Endothelial cell of umbilical vein (primary cell): ENCODE results near the gene DSG2. TPM values are rescaled to one million over a fixed set of nuclear protein-coding genes. Genes with fewer than 3 reads are reported as not detected.

Experiments used
- Bru-seq: library from RNA; stranded (reverse); fragments of 400-500 nt; gene quantifications from one replicate; lab custom pipeline; 2021; lab: Mats Ljungman, UMichigan
- BruChase-seq, 2 experiments: library from RNA; stranded (reverse); fragments of 400-500 nt; gene quantifications; one replicate each; lab custom pipeline; 2021; lab: Mats Ljungman, UMichigan
- BruUV-seq: library from RNA; stranded (reverse); fragments of 400-500 nt; replicated peaks from 2 replicates; lab custom pipeline; 2021; lab: Mats Ljungman, UMichigan
- CTCF ChIA-PET: fragments of 300-600, 350-600 bp; sonication (Branson Sonifier 250); formaldehyde crosslinking; loops from one replicate; lab custom pipeline; 2021; ENCODE audit warnings: antibody characterized with exemption, inconsistent platforms; lab: Charles Lee
- POLR2A ChIA-PET: fragments of 300-600, 350-600 bp; sonication (Branson Sonifier 250); formaldehyde crosslinking; loops from one replicate; lab custom pipeline; 2021; ENCODE audit warnings: antibody characterized with exemption, inconsistent platforms; lab: Charles Lee
- DNase-seq: peaks from one replicate; pipeline ENCODE4 v3.0.0-alpha.2; 2011; ENCODE audit warnings: low read depth, low spot score
- FAIRE-seq: peaks from 2 replicates; lab custom pipeline; 2011; peaks lifted over from hg19 to GRCh38; lab: Jason Lieb, UNC
- H2AFZ ChIP-seq: 2 replicates; pipeline ENCODE4 v1.6.0; 2012; ENCODE audit warnings: low read depth, low read length, control low read depth, inconsistent platforms
- H3K27ac ChIP-seq: 2 replicates; pipeline ENCODE4 v1.5.1; 2011; ENCODE audit warnings: low read depth, mild to moderate bottlenecking, control low read depth, low read length, moderate library complexity; ENCODE audit not compliant: insufficient read depth
- H3K27me3 ChIP-seq, 2 experiments: 2 replicates each; pipeline versions ENCODE4 v1.6.0 to v1.6.1; 2011; ENCODE audit warnings: low read length in 2 of 2, mixed read lengths in 1 of 2; ENCODE audit not compliant: control insufficient read depth in 2 of 2, insufficient read depth in 2 of 2
- H3K36me3 ChIP-seq, 2 experiments: 2 replicates in 1 of 2; 3 replicates in 1 of 2; pipeline ENCODE4 v1.5.1; 2011; ENCODE audit warnings: low read length in 2 of 2, mild to moderate bottlenecking in 1 of 2, moderate library complexity in 1 of 2; ENCODE audit not compliant: control insufficient read depth in 2 of 2, insufficient read depth in 2 of 2; ENCODE audit errors: extremely low read depth in 1 of 2
- H3K4me1 ChIP-seq: 3 replicates; pipeline ENCODE4 v1.5.1; 2011; ENCODE audit warnings: mild to moderate bottlenecking, low read length; ENCODE audit not compliant: control insufficient read depth, insufficient read depth; ENCODE audit errors: extremely low read depth
- H3K4me2 ChIP-seq: 2 replicates; pipeline ENCODE4 v1.6.1; 2011; ENCODE audit warnings: low read length, control low read depth, mixed read lengths; ENCODE audit not compliant: insufficient read depth
- H3K4me3 ChIP-seq, 3 experiments: fragments of 200-600 bp in 1 of 3; sonication (generic), shearing (Covaris generic) in 1 of 3; replicated peaks in 1 of 3; 2 replicates each; pipeline ENCODE4 v1.5.1; 2011 to 2016; ENCODE audit warnings: control low read depth in 3 of 3, low read length in 3 of 3, mild to moderate bottlenecking in 2 of 3, inconsistent platforms in 1 of 3, low read depth in 1 of 3, moderate library complexity in 1 of 3; ENCODE audit not compliant: insufficient read depth in 1 of 3
- H3K79me2 ChIP-seq: 2 replicates; pipeline ENCODE4 v1.6.0; 2012; ENCODE audit warnings: low read length, inconsistent platforms; ENCODE audit not compliant: control insufficient read depth, insufficient read depth
- H3K9ac ChIP-seq: replicated peaks from 2 replicates; pipeline ENCODE3; 2011; ENCODE audit warnings: low read length, control low read depth; ENCODE audit not compliant: insufficient read depth; ENCODE audit errors: extremely low read depth
- H3K9me1 ChIP-seq: replicated peaks from 3 replicates; pipeline ENCODE4 v1.6.0; 2011; ENCODE audit warnings: mild to moderate bottlenecking, low read length; ENCODE audit not compliant: control insufficient read depth, insufficient read depth; ENCODE audit errors: extremely low read depth
- H3K9me3 ChIP-seq: replicated peaks from 2 replicates; pipeline ENCODE4 v1.5.1; 2012; ENCODE audit warnings: low read length, inconsistent platforms; ENCODE audit not compliant: control insufficient read depth, insufficient read depth
- H4K20me1 ChIP-seq: replicated peaks from 2 replicates; pipeline ENCODE3; 2011; ENCODE audit warnings: mild to moderate bottlenecking, low read length; ENCODE audit not compliant: control insufficient read depth, insufficient read depth; ENCODE audit errors: extremely low read depth
- EZH2 ChIP-seq: IDR thresholded peaks from 2 replicates; pipeline ENCODE4 v1.6.1; 2012; ENCODE audit warnings: borderline replicate concordance, low read depth, mild to moderate bottlenecking, moderate library complexity, low read length, inconsistent platforms; ENCODE audit not compliant: severe bottlenecking
- FOS ChIP-seq: IDR thresholded peaks from 2 replicates; pipeline ENCODE4 v1.6.1; 2011; ENCODE audit warnings: mild to moderate bottlenecking, low read length, moderate library complexity, borderline replicate concordance; ENCODE audit not compliant: insufficient read depth
- GATA2 ChIP-seq: IDR thresholded peaks from 2 replicates; pipeline ENCODE4 v1.7.0; 2011; ENCODE audit warnings: low read depth, mild to moderate bottlenecking, moderate library complexity, mixed read lengths, low read length; ENCODE audit not compliant: insufficient read length, insufficient read depth
- JUN ChIP-seq: IDR thresholded peaks from 2 replicates; pipeline ENCODE4 v1.6.1; 2011; ENCODE audit warnings: borderline replicate concordance, low read depth; ENCODE audit not compliant: insufficient read length, insufficient read depth
- MYC ChIP-seq: IDR thresholded peaks from one replicate; pipeline ENCODE4 v1.6.1; 2011; ENCODE audit warnings: mild to moderate bottlenecking, low read depth, low read length
- POLR2A ChIP-seq: IDR thresholded peaks from 2 replicates; pipeline ENCODE4 v1.6.1; 2012; ENCODE audit warnings: low read depth, mild to moderate bottlenecking, control low read depth, low read length
- POLR2AphosphoS5 ChIP-seq: IDR thresholded peaks from 2 replicates; pipeline ENCODE4 v1.6.1; 2012; ENCODE audit warnings: low read depth, mild to moderate bottlenecking, control low read depth, low read length, moderate library complexity; ENCODE audit not compliant: insufficient read depth
- dilution Hi-C: fragments of 300-500 bp; cut with MboI; formaldehyde crosslinking; loops from one replicate; pipeline ENCODE4 v1.15.0; 2019; ENCODE audit warnings: low sequenced_read_pairs; ENCODE audit not compliant: extremely low pct_ligation_motif_present
- intact Hi-C: fragments of 100-400 bp; cut with micrococcal nuclease; formaldehyde crosslinking; loops from one replicate; pipeline ENCODE4 v1.10.0; 2022
- long read RNA-seq: library from polyadenylated mRNA; stranded (forward); transcript quantifications from one replicate; pipeline ENCODE4 v2.0.0, GENCODE V29; 2021
- polyA minus RNA-seq, 3 experiments: library from RNA; depleted of rRNA, polyadenylated mRNA; stranded (reverse); fragments of >200 nt; gene quantifications; 1 replicate in 1 of 3; 2 replicates in 2 of 3; pipeline ENCODE4 v1.2.3, GENCODE V29; 2011
- polyA plus RNA-seq, 4 experiments: library from polyadenylated mRNA; depleted of rRNA in 3 of 4; stranded (reverse) in 3 of 4; unstranded in 1 of 4; fragments of >200 nt; gene quantifications; 2 replicates each; pipeline versions ENCODE4 v1.2.1 to v1.2.3, GENCODE V29; 2011 to 2012; ENCODE audit warnings: missing spikeins in 1 of 4
- total RNA-seq: library from RNA; stranded (reverse); gene quantifications from 2 replicates; pipeline ENCODE4 v1.2.3, GENCODE V29; 2021
- TF ChIP-seq, protein P1 (sequence below): IDR thresholded peaks from 2 replicates; pipeline ENCODE4 v1.6.1; 2011; ENCODE audit not compliant: insufficient read depth, insufficient read length
- TF ChIP-seq, protein P2 (sequence below), 2 donors: IDR thresholded peaks; 1 replicate in 1 of 2; 2 replicates in 1 of 2; pipeline ENCODE4 v1.5.1; 2011; ENCODE audit warnings: low read length in 2 of 2, mild to moderate bottlenecking in 2 of 2, moderate library complexity in 2 of 2, control low read depth in 1 of 2, inconsistent platforms in 1 of 2, low read depth in 1 of 2; ENCODE audit not compliant: insufficient read depth in 1 of 2; ENCODE audit errors: extremely low read depth in 1 of 2

Gene DSG2
- total RNA-seq (0.04 TPM in 1 of 2 replicates, not detected in the other), polyA plus RNA-seq (0.04 TPM in 1 of 2 replicates, not detected in the other), polyA minus RNA-seq (0.39 and 0.98 TPM in 2 replicates), Bru-seq, nascent RNA (percentile 12 among the genes with signal in this experiment), BruChase-seq, experiment 1, labeled RNA remaining after a 6-hour chase (percentile 16 among the genes with signal in this experiment), BruChase-seq, experiment 2, labeled RNA remaining after a 2-hour chase (percentile 15 among the genes with signal in this experiment)
- polyA plus RNA-seq (2011; cell fraction: cytosol; rRNA removed) = not detected in 2 replicates
- not detected in 2 replicates for polyA plus RNA-seq (2011; cell fraction: nucleus; rRNA removed)
- 0.03 TPM in 1 of 2 replicates, not detected in the other for polyA plus RNA-seq (2012)
- polyA minus RNA-seq (2011; cell fraction: cytosol; rRNA and poly(A)+ RNA removed) = 26.2 TPM
- 0.05 TPM in 1 of 2 replicates, not detected in the other for polyA minus RNA-seq (2011; cell fraction: nucleus; rRNA and poly(A)+ RNA removed)
- long read RNA-seq = 0 reads

DNA sequence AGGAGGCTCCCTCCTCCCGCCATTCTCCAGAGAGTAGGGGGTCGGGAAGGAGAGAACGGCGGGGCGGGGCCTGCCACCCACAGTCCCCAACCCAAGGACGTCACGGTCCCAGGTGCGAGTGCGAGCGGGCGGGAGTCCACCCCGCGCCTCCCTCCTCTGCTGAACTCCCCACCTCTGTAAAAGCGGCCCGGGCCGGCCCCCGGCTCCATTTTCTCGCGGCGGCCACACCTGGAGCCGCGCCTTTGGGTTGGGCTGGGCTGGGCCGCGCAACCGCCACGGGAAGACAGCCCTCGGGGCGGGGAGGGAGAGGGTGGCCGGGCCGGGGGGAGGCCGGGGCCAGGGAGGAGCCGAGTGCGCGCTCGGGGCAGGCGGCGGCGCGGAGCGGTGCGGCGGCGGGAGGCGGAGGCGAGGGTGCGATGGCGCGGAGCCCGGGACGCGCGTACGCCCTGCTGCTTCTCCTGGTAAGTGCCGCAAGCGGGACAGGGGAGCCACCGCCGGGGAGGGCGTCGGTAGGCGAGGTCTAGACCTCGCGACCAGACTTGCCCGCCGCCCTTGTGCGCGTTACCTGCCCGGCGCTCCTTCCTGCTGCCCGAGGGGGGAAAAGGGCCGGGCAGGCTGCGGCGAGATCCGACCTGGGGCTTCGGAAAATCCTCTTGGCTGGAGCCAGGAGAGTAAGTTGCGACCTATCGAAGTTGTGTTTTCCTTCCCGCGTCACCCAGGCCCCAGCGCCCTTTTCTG, at the start of gene DSG2:
DSG2 (plus strand) TSS at position 342 of the 738 bp plus-strand sequence; CDS start at position 417, 75 bp downstream.
- Histone ChIP-seq H3K4me1 (no peaks in the 10 kb centered on the region), H3K9me3 (no peaks in the 10 kb centered on the region), H4K20me1 (no peaks in the 10 kb centered on the region), H3K27ac (no peak within 1 kb of the TSS), H3K9ac (no peak within 1 kb of the TSS), H3K27me3 (peaks cover 17 to 31% of the 10 kb centered on the region in 2 experiments), H2AFZ (peak within 1 kb of the TSS; percentile 63), H3K4me3 (peak within 1 kb of the TSS in 1 of 3 experiments; percentile 12), H3K79me2 (no peaks in the 10 kb centered on the region), H3K4me2 (peak within 1 kb of the TSS; percentile 30), H3K36me3 (no peaks in the 10 kb centered on the region), H3K9me1 (no peaks in the 10 kb centered on the region)
- DNase-seq (no peak), FAIRE-seq (no peak)
- ChIA-PET POLR2A (no interaction called here), CTCF (no interaction called here)
- dilution Hi-C loops = no loop called here
- BruUV-seq = no TSS peak
- intact Hi-C loops = no loop called here
- TF ChIP-seq, protein P1, sequence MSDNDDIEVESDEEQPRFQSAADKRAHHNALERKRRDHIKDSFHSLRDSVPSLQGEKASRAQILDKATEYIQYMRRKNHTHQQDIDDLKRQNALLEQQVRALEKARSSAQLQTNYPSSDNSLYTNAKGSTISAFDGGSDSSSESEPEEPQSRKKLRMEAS = no peak
- TF ChIP-seq EZH2 = peak; percentile 83

DNA sequence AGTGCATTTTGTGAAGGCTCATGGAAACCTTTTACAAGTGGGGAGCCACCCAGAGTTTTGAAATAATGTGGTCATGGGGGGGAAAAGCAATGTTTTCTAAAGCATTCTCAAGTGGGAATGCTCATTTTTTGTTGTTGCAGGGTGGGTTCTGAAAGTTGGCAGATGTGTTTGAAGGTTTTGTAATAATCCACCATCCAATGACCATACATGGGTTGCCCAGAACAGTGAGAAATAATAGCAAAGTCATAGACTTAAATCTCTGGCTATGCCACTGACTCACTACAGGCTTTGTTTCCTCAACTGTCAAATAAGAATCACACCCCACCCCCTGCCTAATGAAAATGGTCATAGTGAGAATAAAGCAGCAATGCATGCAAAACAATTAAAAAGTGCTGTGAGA, 47.6 kb upstream of the DSG2 start:
- POLR2A ChIA-PET = no interaction called here
- BruUV-seq = no TSS peak
- no peaks in the 10 kb centered on the region for H3K27me3 ChIP-seq
- no peak overlapping the region for H2AFZ ChIP-seq
- DNase-seq (no peak), FAIRE-seq (no peak)
- H3K4me1 ChIP-seq = no peaks in the 10 kb centered on the region
- TF ChIP-seq, protein P1 = no peak
- TF ChIP-seq, protein P2, sequence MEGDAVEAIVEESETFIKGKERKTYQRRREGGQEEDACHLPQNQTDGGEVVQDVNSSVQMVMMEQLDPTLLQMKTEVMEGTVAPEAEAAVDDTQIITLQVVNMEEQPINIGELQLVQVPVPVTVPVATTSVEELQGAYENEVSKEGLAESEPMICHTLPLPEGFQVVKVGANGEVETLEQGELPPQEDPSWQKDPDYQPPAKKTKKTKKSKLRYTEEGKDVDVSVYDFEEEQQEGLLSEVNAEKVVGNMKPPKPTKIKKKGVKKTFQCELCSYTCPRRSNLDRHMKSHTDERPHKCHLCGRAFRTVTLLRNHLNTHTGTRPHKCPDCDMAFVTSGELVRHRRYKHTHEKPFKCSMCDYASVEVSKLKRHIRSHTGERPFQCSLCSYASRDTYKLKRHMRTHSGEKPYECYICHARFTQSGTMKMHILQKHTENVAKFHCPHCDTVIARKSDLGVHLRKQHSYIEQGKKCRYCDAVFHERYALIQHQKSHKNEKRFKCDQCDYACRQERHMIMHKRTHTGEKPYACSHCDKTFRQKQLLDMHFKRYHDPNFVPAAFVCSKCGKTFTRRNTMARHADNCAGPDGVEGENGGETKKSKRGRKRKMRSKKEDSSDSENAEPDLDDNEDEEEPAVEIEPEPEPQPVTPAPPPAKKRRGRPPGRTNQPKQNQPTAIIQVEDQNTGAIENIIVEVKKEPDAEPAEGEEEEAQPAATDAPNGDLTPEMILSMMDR (IDR thresholded peaks at IDR 0.05; ENCODE audit: extremely low read depth in 1 of 2, insufficient read depth in 1 of 2, low read depth in 1 of 2, low read length in 2 of 2) = no peak
- TF ChIP-seq EZH2 (no peak), JUN (no peak), FOS (no peak), POLR2AphosphoS5 (no peak), POLR2A (no peak), GATA2 (no peak), MYC (no peak)
- no peaks in the 10 kb centered on the region for H4K20me1 ChIP-seq
- H3K79me2 ChIP-seq = no peaks in the 10 kb centered on the region
- dilution Hi-C loops = no loop called here
- H3K4me2 ChIP-seq = no peak overlapping the region
- intact Hi-C loops = no loop called here
- no peaks in the 10 kb centered on the region for H3K9me1 ChIP-seq
- no peaks in the 10 kb centered on the region for H3K9me3 ChIP-seq
- CTCF ChIA-PET = no interaction called here
- H3K9ac ChIP-seq = no peak overlapping the region
- no peak overlapping the region for H3K4me3 ChIP-seq
- H3K27ac ChIP-seq = no peak overlapping the region
- H3K36me3 ChIP-seq = no peaks in the 10 kb centered on the region
